HL-60/S4 treated with retinoic acid at 250 ng/mL for 4 days and 3 days (cell line): ENCODE data around the gene ETV6.
"Not testable (repeated sequence)": the region's sequence is repeated elsewhere in the genome, so short reads cannot be mapped to it uniquely, and the experiment has no call there.

Experiments
- in situ Hi-C: fragments of 300-500 bp; cut with MboI; formaldehyde crosslinking; loops from 2 replicates; pipeline ENCODE4 v1.7.0; 2022; ENCODE audit warnings: low sequenced_read_pairs

Gene ETV6

DNA sequence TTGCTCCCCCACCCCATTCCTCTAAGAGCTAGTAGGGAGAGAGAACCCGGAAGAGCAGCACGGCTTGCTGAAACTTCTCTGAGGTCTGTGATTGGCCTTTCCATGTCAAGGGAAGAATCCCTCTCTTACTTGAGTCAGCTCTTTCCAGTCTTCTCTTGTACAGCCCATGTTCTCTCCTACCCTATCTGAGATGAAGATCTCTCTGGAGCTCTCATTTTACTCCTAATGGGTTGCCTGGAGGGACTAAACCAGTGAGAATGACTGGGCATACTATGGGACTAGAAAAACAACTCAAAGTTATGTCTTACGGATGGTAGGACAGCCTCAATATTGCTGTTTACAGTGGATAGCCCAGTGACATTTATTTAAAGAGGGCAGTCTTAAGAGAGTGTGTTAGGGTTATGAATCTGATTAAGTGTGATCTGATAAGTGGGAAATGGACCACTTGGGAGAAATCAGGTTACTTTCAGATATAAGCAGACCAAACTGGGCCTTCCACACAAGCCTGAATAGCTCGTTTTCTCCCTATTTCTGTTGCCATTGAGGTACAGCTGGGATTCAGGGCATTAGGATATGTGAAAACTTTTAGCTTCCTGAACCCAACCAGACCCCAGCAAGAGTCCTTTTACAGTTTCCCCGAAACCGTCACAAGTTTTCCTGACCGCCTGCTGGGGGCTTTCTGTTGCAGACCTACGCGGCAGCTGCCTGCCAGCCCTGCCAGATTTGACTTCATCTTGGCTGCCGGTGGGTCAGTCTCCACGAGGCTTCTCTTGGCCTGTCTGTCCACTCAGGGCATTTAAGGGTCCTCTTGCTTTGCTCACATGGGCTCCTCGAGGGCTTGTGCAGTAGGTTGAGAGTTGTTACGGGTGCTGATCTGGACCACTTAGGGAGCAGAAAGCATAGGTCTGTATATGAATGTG lies 16.9 kb downstream of the ETV6 start:
- in situ Hi-C loops, result no loop called here

DNA sequence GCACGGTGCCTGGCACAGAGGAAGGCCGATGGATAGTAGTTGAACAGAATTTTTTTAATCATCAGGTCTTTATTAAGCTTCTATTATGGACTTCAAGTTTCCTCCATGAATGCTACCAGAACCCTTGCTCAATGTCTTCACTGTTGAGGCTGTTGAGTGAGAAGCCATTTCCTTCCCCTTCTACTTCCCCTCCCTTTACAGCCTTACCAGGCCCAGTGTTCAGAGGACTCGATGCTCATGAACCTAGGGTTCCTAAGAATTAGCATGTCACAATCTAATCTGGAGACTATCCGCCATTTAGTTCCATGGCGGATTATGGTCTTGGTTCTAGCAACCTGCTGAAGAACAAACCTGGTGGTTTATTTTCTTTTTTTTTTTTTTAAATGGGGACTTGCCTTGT lies 17.7 kb downstream of the ETV6 start:
- in situ Hi-C loops, result no loop called here

DNA sequence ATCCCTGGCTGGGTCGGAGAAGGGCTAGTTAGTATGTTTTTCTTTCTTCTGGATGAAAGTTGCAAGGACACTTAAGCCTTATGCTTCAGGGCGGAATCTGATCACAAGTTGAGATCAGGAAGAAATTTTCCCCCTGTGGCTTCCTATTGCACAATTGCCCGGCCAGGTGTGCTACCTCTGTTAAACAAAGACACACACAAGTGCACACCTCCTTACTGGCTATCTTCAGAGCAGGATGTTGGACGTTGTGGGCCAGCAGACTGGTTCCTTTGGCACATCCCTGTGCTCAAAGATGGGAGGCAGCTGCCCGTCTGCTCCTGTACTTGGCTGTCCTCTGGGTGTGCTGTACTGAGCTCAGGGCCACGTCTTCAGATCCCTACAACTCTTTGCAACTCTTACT lies 19.1 kb downstream of the ETV6 start:
- in situ Hi-C loops, result no loop called here

DNA sequence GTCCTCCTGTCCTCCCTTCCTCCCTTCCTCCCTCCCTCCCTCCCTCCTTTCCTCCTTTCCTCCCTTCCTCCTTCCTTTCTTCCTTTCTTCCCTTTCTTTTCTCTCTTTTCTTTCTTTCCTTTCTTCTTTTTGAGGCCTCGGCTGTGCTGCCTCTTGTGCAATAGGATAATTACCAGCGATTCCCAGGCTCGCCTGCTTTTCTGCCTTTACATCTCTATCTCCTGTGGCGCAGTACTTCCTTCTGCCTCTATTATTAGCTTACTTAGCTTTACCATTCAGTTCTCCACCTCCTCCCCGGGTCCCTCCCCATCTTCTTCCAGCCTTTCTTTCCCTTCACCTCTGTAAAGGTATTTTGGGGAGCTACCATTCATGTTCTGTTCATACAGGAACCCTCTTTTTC lies 19.9 kb downstream of the ETV6 start:
- in situ Hi-C loops, result no loop called here

DNA sequence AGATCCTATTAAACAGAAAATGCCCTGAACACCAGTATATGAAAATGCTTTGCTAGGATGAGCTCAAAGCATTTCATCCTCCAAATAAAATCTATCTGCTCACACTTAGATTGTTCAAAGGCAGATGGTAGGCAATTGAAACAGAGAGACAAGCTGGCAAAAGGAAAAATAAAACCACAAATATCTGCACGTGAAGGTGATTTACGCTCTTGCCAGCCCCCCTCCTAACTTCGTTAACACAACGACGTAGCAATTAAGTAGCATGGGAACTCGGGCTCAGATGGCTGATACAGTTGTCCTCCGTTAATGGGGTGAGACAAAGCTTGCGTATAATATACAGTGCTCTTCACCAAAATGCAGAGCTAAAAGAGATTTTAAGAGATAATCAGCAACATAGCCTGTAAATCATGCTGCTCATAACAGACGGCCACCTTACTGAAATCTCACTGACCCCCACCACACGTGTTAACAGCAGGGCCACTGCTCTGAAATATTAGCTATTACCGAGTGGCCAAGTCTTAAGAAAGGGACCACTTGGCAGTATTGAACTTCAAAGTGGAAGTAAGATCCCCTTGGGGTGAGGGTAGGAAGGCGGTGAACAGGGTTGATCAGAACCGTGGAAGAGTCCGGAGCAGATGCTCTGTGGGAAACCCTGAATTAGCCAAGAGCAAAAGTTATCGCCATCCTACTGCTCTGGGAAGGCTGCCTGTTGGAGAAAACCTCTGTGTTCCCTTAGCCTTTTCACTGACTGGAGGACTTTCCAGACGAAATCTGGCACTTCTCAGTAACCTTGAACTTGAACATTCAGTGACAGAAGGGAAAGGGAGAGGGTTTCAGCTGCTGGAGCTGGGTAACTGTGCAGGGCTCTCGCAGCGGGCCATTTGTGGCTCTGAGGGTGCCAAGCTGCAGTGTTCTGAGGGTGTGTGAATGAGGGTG lies 23.1 kb downstream of the ETV6 start:
- in situ Hi-C loops, result no loop called here

DNA sequence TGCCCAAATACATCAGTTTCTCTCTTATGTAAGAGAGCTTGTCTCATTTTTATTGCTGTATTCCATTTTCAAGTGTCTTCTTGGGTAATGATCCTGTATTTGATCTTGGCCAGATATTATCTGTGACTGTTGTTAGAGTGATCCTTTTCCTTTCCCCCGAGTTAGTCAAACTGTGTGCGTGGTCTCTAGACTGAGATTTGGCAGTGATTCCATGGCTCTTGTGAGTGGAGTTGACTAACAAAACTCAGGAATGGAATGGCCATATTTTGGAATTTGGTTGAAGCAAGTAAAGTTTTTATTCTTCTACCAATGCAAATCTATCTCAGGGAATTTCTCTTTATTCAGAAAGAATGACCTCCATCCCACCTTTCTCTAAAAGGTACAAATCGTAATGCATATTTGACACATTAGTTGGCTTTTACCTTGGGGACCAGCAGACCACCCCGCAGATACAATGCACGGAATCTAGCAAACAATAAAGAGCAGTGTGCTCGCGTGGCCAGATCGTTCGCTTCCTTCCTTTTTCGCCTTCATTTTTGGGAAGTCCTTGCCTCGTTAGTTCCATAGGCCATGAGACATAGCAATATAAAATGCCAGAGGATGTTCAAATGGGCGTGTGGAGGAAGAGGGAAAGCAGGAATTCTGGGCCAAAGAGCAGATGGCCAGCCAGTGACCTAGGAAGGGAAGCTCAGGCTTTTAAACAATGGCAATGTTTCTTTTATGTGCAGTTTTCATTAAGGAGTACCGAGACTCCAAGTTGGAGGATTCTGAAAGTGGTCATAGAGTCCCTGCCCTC lies 24.4 kb downstream of the ETV6 start:
- in situ Hi-C loops, result no loop called here

DNA sequence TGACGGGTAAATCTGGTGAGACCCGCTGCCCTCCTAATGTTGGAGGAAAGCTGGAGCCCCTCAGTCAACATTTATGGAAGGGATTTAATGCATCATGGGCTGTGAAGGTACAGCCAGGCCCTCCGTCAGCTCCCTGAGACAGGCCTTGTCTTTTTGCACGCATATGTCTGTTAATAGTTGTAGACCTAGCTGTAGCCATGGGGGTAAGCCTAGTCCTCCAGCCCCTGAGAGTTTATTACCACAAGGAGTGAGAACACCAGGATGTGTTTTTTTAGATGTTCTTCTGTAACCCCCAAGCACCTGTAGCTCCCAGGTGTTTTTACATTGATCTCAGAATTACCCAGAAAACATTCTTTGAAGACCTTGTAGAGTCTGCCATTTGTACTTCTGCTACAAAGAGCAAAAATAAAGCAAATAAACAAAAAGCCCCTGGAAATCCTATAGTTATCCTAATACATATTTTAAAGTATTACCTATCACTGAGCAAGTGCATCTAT lies 25.5 kb downstream of the ETV6 start:
- in situ Hi-C loops, result no loop called here

DNA sequence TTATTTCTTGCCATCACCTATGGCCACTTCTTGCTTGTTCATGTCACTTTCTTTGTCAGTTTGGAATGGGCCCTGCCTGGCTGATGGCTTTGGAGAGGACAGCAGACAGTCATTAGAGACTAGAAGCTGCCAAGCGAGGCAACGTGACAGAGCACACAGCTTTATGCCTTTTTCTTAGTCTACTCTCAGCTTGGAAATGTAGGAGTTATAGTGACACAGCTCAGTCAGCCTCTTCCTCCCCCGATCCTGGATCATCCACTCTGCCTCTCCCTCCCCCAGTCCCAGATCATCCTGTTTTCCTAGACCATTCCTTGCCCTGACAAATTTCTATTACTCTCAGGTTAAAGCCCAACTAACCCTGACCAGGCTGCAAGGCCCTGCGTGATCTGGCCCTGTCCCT lies 26.6 kb downstream of the ETV6 start:
- in situ Hi-C loops, result no loop called here

DNA sequence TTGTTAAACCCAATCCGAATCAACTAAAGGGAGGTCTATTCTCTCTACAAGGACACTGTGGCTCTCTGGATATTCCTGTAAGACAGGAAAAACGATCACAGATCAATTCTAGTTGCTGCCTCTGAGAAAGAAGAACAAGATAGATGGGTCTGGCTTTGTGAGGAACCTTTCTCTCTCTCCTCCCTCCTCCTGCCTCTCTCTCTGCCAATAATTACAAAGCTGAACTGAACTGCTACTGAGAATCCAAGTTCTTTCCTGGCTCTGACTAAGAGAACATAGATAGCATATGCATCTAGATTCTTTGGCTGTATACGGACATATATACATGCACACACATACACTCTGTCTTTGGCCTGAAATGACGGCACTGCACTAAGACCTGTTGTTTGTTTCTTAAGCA lies 27.6 kb downstream of the ETV6 start:
- in situ Hi-C loops, result no loop called here

DNA sequence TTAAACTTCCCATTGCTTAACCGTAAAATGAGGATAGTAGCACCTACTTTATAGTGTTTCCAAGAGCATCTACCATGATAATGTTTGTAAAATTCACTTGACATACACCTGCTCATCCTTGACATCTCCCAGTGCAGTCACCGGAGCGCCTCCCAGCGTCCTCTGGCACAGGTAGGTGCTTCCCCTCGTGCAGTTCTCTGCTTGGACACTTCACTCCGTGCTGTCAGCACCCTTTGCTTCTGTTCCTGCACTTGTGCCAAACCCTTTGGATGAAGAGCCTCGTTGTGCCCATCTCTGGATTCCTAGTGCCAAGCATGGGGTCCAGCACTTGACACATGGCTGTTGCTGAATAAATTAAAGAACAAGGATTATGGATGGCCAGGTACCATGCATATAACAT lies 28.3 kb downstream of the ETV6 start:
- in situ Hi-C loops, result no loop called here

DNA sequence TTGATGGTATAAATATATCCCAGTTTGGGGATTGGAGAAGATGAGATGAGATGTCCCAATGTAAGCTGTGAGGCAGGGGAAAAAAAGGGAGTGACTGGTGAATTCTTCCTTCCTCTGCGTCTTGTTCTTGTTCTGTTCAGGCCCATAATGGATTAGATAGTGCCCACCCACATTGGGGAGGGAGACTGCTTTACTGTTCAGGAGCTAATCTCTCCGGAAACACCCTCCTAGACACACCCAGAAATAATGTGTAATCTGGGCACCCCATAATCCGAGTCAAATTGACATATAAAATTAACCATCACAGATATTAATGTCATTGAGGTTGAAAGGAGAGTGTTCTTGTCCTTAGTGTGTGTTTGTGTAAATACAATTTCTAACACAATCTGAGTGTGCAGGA lies 29.3 kb downstream of the ETV6 start:
- in situ Hi-C loops, result no loop called here

DNA sequence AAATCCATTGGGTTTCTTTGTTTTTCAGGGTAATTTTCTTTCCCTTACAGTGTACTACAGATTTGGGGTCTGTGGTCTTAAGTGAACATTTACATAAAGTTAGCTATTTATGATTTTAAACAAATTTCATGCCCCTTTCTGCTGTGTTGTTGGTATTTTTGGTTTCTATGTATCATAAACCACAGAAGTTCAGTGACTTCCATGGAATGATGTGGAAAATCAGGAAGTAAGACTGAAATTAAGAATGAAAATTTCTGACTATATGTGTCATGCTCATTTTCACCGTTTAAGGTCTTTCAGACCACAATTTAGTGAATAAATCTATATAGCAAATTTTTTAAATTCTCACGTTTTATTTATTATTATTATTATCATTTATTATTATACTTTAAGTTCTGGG lies 31.7 kb downstream of the ETV6 start:
- in situ Hi-C loops, result no loop called here

DNA sequence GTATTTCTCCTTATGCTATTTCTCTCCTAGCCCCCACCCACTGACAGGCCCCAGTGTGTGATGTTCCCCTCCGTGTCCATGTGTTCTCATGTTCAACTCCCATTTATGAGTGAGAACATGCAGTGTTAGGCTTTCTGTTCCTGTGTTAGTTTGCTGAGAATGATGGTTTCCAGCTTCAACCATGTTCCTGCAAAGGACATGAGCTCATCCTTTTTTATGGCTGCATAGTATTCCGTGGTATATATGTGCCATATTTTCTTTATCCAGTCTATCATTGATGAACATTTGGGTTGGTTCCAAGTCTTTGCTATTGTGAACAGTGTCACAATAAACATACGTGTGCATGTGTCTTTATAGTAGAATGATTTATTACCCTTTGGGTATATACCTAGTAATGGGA lies 32.2 kb downstream of the ETV6 start:
- in situ Hi-C loops, result not testable (repeated sequence)

DNA sequence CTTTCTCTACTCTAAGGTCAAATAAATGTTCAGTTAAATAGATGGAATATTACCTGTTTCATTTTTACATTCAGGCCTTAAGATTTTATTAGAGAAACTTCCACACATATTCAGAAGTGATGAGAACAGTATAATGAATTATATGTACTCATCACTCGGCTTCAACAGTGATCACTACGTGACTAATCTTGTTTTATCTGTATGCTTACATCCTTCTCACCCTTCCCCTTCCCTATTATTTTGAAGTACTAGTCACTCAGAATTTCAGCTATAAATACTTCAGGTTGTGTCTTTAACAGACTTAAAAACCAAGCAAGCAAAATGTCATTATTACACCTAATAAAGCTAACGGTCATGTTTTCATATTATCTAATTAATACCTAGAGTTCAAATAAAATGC lies 34.9 kb downstream of the ETV6 start:
- in situ Hi-C loops, result no loop called here

DNA sequence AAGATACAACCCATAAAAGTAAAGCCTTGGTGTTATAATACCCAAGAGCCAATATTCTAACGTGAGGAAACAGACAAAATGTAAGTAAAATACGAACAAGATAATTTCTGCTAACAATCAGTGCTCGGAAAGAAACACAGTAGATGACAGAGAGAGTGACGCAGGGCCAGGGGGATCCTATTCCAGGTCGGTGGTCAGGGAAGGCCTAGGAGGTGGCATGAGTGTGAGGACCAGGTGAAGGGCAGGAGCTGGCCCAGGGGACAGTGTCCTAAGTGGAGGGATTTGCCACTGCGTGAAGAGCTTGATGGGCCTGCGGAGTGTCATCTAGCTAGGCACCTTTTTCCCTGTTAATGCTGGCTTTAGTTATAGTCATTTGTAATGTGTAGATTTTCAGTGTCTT lies 35.3 kb downstream of the ETV6 start:
- in situ Hi-C loops, result no loop called here

DNA sequence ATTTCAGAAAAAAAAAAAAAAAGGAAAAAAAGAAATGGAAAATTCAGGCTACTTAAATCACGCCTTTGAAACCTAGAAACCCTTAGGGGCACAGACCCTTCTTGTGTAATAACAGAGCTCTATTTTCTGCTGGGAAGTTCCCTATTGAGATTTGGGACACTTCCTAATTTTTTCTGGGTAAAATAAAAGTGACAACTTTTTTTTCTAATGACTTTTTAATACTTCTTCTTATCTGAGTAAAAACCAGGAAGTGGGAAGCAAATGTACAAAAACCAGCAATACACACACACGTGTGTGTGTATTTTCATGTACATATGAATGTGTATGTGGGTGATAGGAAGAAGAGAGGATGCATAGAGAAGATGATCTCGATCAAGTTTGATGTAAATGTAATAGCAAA lies 35.8 kb downstream of the ETV6 start:
- in situ Hi-C loops, result no loop called here

DNA sequence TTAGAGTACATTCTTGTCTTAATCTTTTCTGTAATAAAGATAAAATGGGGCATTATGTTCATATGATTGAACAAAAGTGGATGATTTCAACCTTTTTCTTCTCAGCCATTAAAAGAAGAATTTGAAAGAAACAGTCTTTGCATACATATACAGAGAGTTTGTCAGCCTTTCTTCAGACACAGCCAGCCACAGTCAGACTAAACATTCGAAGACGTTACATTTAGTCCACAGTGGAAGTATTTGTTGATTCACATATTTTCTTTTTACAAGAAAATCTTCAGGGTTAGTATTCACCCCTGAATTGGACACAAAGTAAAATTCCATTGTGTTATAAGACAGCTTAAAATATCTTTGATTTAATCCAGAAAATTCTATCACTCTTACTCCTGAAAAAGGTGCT lies 36.2 kb downstream of the ETV6 start:
- in situ Hi-C loops, result no loop called here

DNA sequence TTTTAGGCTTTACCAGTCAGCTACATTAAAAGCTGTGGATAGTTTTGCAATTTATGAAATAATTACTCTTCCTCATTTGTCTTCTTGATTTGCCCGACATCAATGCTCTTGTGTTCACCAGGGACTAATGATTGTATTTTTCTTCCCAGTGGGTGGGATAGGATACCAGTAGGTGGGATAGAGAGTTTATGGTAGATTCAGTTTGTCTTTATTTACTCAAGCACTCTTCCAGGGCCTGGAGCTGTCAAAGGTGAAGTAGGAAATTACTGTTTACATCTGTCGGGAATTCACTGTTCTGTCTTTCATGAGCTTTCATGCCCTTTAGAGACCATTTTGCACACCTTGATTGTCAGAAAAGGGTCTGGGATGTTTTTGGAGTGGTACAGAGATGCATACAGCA lies 36.6 kb downstream of the ETV6 start:
- in situ Hi-C loops, result no loop called here

DNA sequence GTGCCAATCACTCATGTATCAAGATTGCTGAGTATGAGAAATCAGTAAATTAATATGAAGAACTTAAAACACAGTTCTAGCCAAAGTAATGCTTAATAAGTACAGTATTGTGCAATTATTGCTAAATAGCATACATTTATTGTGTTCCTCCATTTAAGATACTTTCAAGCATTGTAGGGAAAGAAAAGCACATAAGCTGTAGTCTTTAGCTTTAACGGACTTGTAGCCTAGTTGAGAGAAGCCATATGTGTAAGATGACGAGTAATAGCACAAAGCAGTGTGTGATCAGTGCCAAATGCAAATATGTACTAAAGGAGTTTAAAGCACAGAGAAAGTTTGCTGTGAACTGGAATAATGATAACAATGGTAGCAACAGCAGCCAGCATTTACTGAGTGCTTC lies 38.1 kb downstream of the ETV6 start:
- in situ Hi-C loops, result no loop called here

DNA sequence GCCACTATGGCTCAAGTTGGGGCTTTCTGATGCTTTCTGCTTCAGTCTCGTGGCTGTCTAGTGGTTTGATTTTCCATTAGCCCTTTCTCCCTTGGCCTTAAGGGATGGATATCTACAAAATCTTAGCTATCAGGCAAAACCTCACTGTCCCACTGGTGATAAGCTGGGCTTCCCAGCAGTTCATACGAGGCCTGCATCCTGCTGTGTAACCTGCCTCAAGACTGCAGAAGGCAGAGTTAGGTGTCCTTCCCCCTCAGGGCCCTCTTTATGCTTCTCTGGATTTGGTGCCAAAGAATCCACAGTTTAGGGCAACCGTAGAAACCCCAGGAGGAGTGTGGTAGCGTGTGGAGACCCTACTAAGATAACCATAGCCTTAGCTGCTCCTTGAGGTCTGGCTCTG lies 38.9 kb downstream of the ETV6 start:
- in situ Hi-C loops, result no loop called here

DNA sequence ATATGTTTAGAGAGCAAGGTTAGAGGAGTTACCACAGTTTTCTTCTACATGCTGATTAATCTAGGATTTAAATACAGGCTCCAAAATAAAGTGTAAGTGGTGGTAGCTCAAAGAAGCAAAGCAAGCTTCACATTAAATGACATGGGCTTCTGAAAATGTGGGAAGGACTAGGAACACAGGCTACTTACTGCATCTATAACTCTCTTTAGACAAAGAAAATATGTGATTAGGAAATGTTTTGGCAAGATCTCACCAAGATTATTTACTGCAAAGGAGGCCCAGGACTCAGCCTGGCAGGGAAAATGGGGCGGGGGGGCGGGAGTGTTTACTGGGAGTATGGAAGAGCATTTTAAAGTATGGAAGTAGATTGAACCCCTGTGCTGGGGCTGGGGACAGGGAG lies 39.4 kb downstream of the ETV6 start:
- in situ Hi-C loops, result no loop called here
